Muscle layer of colon (tissue), 2 donors: ENCODE data around the gene TRUB1.

ENCODE experiments used
- H3K27ac ChIP-seq: one replicate; pipeline ENCODE4 v1.7.0; 2013; ENCODE audit warnings: low read depth, mild to moderate bottlenecking, low read length, moderate library complexity
- H3K27me3 ChIP-seq, 2 donors: one replicate each; pipeline ENCODE4 v1.7.0; 2013; ENCODE audit warnings: low read length in 2 of 2, mild to moderate bottlenecking in 2 of 2; ENCODE audit not compliant: insufficient read depth in 2 of 2, control insufficient read depth in 1 of 2
- H3K36me3 ChIP-seq: one replicate; pipeline ENCODE4 v1.7.0; 2013; ENCODE audit warnings: mild to moderate bottlenecking, low read length; ENCODE audit not compliant: insufficient read depth
- H3K4me1 ChIP-seq: one replicate; pipeline ENCODE4 v1.7.0; 2013; ENCODE audit warnings: mild to moderate bottlenecking, low read length; ENCODE audit not compliant: insufficient read depth
- H3K4me3 ChIP-seq, 2 donors: one replicate each; pipeline ENCODE4 v1.7.0; 2013; ENCODE audit warnings: low read length in 2 of 2, low read depth in 1 of 2, mild to moderate bottlenecking in 1 of 2, moderate library complexity in 1 of 2
- H3K9ac ChIP-seq: one replicate; pipeline ENCODE4 v1.7.0; 2013; ENCODE audit warnings: low read length
- H3K9me3 ChIP-seq: one replicate; pipeline ENCODE4 v1.7.0; 2013; ENCODE audit warnings: mild to moderate bottlenecking, low read length
- donor health status: abdominal sarcoma.
- donor health status: Adenocarcinoma of cecum.

TRUB1 gene

GRCh38 chr10:114911052-114911711 lies 26.8 kb upstream of the TRUB1 start:
- no peaks in the 10 kb centered on the region for H3K27me3 ChIP-seq
- no peak overlapping the region for H3K4me3 ChIP-seq
- H3K9ac ChIP-seq, result no peak overlapping the region
- no peaks in the 10 kb centered on the region for H3K36me3 ChIP-seq
- no peaks in the 10 kb centered on the region for H3K4me1 ChIP-seq
- H3K27ac ChIP-seq, result no peak overlapping the region
- no peaks in the 10 kb centered on the region for H3K9me3 ChIP-seq

DNA sequence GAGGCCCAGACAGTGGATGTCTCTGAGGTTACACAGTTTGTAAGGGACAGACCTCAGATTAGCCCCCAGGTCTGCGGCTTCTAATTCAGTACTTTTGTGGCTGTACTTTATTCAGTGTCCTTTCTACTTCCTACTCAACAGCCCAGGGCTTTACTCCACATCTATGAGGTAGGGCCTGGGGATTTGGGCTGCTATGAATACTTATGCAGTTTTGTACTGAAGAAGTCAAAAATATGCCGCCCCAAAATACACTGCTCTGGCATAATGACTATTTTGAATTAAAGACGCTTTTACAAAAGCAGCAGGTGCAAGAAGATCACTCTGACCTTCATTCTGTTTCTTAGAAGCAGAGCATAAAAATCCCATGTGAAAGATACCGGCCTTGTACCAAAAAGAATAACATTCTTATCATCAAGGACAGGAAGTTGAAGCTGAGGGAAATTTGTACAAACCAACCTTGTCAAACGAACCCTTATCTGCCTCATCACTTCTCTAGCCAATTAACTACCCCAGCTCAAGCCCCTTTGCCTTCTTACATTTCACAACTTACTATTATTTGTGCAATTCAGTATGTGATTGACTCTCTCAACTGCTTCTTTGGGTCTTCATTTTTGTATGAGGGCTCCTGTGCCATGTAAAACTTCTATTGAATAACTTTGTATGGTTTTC lies 26.1 kb upstream of the TRUB1 start:
- no peak overlapping the region for H3K4me3 ChIP-seq
- no peak overlapping the region for H3K27ac ChIP-seq
- H3K4me1 ChIP-seq, result no peaks in the 10 kb centered on the region
- no peaks in the 10 kb centered on the region for H3K9me3 ChIP-seq
- no peak overlapping the region for H3K9ac ChIP-seq
- H3K36me3 ChIP-seq, result no peaks in the 10 kb centered on the region
- no peaks in the 10 kb centered on the region for H3K27me3 ChIP-seq

DNA sequence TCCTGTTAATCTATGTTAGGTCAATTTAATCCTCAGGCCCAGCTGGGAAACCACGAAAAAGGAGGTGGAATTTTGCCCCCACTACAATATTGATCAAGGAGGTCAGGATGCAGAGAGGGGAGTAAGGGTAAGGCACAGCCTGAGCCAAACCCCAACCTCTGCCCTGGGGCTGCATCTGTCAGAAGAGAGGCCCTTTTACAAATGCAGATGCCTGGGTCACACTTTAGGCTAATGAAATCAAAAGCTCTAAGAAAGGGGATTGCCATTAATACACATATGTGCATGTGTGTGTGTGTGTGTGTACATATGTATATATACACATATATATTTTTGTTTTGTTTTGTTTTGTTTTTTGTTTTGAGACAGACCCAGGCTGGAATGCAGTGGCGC lies 25.5 kb upstream of the TRUB1 start:
- H3K4me3 ChIP-seq, result no peak overlapping the region
- no peak overlapping the region for H3K27ac ChIP-seq
- H3K4me1 ChIP-seq, result no peaks in the 10 kb centered on the region
- no peaks in the 10 kb centered on the region for H3K36me3 ChIP-seq
- no peaks in the 10 kb centered on the region for H3K9me3 ChIP-seq
- no peak overlapping the region for H3K9ac ChIP-seq
- H3K27me3 ChIP-seq, result no peaks in the 10 kb centered on the region

DNA sequence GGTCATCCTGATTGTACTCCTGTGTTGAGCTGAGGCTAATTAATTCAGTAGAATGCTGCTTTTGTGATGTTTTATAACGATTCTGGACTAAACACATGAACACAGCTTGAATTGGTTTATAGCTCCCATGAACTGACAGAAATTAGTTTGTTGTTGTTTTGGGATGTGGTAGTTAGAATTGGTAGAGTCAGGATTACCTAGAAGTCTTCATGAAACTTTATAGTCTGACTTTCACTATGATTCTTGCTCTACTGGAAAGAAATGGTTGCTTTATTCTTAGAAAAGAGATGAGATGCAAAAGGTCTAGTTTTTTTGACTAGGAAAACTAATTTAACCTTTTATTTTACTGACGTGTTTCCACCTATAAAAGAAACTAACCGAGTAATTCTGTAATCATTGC lies 23.4 kb upstream of the TRUB1 start:
- Histone ChIP-seq H3K9ac (no peak overlapping the region), H3K9me3 (no peaks in the 10 kb centered on the region), H3K27ac (no peak overlapping the region), H3K27me3 (no peaks in the 10 kb centered on the region), H3K36me3 (no peaks in the 10 kb centered on the region), H3K4me1 (no peaks in the 10 kb centered on the region), H3K4me3 (no peak overlapping the region)

GRCh38 chr10:114915294-114915693 lies 22.7 kb upstream of the TRUB1 start:
- Histone ChIP-seq H3K4me3 (no peak overlapping the region), H3K4me1 (no peaks in the 10 kb centered on the region), H3K9ac (no peak overlapping the region), H3K36me3 (no peaks in the 10 kb centered on the region), H3K27ac (no peak overlapping the region), H3K27me3 (no peaks in the 10 kb centered on the region), H3K9me3 (no peaks in the 10 kb centered on the region)

GRCh38 chr10:114916653-114917052 lies 21.3 kb upstream of the TRUB1 start:
- Histone ChIP-seq H3K4me3 (no peak overlapping the region), H3K27ac (no peak overlapping the region), H3K4me1 (no peaks in the 10 kb centered on the region), H3K9me3 (no peaks in the 10 kb centered on the region), H3K27me3 (no peaks in the 10 kb centered on the region), H3K9ac (no peak overlapping the region), H3K36me3 (no peaks in the 10 kb centered on the region)

- Histone ChIP-seq H3K9me3 (no peaks in the 10 kb centered on the region), H3K9ac (no peak overlapping the region), H3K27ac (no peak overlapping the region), H3K4me3 (no peak overlapping the region), H3K4me1 (no peaks in the 10 kb centered on the region), H3K36me3 (no peaks in the 10 kb centered on the region), H3K27me3 (no peaks in the 10 kb centered on the region)
Measured at GRCh38 chr10:114917459-114917858, 20.5 kb upstream of the TRUB1 start.

DNA sequence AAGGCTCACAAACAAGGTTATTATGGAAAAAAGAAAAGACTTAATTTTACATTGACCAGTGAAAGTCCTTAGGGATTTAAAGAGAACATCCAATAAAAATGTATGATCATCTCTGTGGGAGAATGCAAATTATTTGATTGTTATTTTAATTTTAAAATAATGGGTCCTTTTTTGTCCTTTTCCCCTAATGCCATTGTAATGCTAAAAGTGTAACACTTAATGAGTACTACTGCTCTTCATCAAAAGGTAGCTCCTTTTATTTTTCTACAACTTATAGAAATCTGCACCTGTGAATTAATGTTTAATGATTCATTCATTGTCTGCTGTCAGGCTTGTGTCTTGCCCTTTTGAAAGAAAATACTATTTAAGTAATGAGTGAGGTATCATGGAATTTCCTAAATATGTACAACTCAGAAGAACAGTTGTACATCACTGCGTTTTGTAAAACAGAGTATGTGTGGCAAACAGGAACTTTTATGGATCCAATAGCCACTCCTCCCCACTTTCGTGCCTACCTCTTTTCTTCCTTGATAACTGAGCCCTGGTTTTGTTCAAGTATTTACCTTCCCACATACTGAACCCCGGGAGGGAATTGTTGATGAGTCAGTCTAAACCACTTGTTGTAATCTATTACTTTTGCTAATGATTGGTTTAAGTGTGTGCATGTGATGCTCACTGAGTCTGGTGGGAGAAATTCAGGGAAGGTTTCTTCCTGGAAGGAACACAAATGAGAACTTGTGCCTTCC lies 19.9 kb upstream of the TRUB1 start:
- H3K36me3 ChIP-seq, result no peaks in the 10 kb centered on the region
- no peaks in the 10 kb centered on the region for H3K27me3 ChIP-seq
- no peak overlapping the region for H3K27ac ChIP-seq
- no peaks in the 10 kb centered on the region for H3K9me3 ChIP-seq
- no peak overlapping the region for H3K4me3 ChIP-seq
- no peaks in the 10 kb centered on the region for H3K4me1 ChIP-seq
- no peak overlapping the region for H3K9ac ChIP-seq

- Histone ChIP-seq H3K9me3 (no peaks in the 10 kb centered on the region), H3K27me3 (no peaks in the 10 kb centered on the region), H3K27ac (no peak overlapping the region), H3K4me3 (no peak overlapping the region), H3K9ac (no peak overlapping the region), H3K36me3 (no peaks in the 10 kb centered on the region), H3K4me1 (no peaks in the 10 kb centered on the region)
Measured at GRCh38 chr10:114920459-114920858, 17.5 kb upstream of the TRUB1 start.

GRCh38 chr10:114922003-114922402 lies 16.0 kb upstream of the TRUB1 start:
- no peaks in the 10 kb centered on the region for H3K4me1 ChIP-seq
- no peaks in the 10 kb centered on the region for H3K27me3 ChIP-seq
- H3K36me3 ChIP-seq, result no peaks in the 10 kb centered on the region
- H3K27ac ChIP-seq, result no peak overlapping the region
- no peak overlapping the region for H3K9ac ChIP-seq
- no peaks in the 10 kb centered on the region for H3K9me3 ChIP-seq
- no peak overlapping the region for H3K4me3 ChIP-seq

DNA sequence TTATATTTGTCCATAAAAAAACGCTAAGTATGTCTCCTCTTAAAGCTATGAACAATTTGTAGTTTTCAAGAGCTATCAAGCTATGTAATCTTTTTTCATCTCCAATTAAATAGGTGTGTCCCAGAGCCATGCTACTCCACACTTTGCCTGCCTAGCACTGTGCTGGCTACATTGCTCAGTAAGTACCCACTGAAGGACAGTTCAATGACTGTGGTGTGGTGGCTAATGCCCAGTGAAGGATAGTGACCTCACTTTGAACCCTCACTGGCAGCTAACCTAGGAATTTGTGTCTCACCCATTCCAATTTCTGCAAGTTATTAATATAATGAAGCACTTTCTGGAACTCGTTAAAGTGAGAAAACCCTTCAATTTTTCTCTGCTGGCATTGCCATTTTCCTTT lies 14.4 kb upstream of the TRUB1 start:
- H3K27me3 ChIP-seq, result no peaks in the 10 kb centered on the region
- no peak overlapping the region for H3K4me3 ChIP-seq
- H3K36me3 ChIP-seq, result no peaks in the 10 kb centered on the region
- no peak overlapping the region for H3K27ac ChIP-seq
- H3K9me3 ChIP-seq, result no peaks in the 10 kb centered on the region
- no peak overlapping the region for H3K9ac ChIP-seq
- H3K4me1 ChIP-seq, result no peaks in the 10 kb centered on the region
